ENCODE data around the gene CLMP.

DNA sequence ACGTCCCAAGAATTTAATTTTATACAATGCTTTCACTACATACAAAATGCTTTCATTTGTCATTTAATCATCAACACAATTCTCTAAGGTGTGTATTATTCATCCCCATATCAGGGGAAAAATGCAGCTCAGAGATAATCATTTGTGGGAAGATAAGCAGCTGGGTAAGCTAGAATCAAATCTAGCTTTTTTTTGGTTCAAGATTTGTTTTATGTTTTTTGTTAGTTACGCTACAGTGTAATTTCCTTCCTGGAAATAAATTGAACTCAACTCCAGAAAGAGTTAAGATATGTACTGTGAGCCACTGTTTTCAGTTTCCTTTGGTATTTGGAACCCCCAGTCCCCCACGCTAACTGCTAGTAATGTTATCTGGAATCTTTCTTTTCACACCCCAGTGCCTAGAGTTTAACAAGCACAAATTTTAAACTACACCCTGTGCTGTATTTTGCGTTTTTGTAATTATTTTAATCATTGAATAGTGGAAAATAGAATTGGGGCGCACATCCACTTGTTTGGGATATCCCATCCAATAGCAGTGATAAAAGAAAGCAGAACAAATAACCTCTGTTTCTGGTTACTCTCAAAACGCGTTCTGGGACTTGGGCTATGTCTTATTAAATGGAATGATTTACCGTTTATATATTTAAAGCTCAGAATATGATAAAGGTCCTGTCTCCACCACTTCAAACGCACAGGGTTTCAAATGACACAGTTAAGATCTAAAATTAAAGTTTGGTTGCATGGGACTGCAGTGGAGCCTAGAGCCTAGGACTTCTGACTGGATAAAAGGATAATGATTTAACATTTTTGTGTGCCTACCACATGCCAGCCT, 131.0 kb downstream of the CLMP start:
- TF ChIP-seq, protein P1, sequence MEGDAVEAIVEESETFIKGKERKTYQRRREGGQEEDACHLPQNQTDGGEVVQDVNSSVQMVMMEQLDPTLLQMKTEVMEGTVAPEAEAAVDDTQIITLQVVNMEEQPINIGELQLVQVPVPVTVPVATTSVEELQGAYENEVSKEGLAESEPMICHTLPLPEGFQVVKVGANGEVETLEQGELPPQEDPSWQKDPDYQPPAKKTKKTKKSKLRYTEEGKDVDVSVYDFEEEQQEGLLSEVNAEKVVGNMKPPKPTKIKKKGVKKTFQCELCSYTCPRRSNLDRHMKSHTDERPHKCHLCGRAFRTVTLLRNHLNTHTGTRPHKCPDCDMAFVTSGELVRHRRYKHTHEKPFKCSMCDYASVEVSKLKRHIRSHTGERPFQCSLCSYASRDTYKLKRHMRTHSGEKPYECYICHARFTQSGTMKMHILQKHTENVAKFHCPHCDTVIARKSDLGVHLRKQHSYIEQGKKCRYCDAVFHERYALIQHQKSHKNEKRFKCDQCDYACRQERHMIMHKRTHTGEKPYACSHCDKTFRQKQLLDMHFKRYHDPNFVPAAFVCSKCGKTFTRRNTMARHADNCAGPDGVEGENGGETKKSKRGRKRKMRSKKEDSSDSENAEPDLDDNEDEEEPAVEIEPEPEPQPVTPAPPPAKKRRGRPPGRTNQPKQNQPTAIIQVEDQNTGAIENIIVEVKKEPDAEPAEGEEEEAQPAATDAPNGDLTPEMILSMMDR (IDR thresholded peaks at IDR 0.05), result no peak
- no peak for TF ChIP-seq POLR2A (IDR thresholded peaks at IDR 0.05)

All from body of pancreas (tissue), 4 donors.